HG02973 (cell line): ENCODE results near the gene ZNF502.

ENCODE experiments used
- ATAC-seq: cut with Tn5 transposase; IDR thresholded peaks from one replicate; pipeline ENCODE4 v1.9.1; 2021; ENCODE audit warnings: moderate library complexity; ENCODE audit not compliant: unreplicated experiment

ZNF502 gene

GRCh38 chr3:44764248-44764647 is 51.8 kb downstream of the ZNF502 start:
- ATAC-seq: no peak

GRCh38 chr3:44771424-44772098 is 59.1 kb downstream of the ZNF502 start:
- no peak for ATAC-seq

DNA sequence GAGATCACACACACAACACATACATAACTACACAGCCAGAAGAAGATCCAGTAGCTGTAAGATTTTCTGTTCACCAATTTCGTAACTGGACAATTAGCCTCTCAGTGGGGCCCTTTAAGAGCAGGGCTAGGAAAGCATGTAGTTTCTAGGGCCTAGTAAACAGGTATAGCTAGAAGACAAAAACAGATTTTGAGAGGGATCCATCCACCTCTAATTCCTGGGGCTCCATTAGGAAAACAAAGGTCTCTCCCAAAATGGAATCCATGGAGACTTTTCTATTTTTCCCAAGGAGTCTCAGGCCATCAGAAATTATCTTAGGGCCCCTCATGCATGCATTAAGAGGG is 59.6 kb downstream of the ZNF502 start:
- no peak for ATAC-seq
